HG02571 (cell line): Measurements from ENCODE around the gene CARS2.
"Not testable (repeated sequence)": the region's sequence is repeated elsewhere in the genome, so short reads cannot be mapped to it uniquely, and the experiment has no call there.

Experiments used
- ATAC-seq: cut with Tn5 transposase; IDR thresholded peaks from one replicate; pipeline ENCODE4 v1.9.1; 2021; ENCODE audit warnings: mild to moderate bottlenecking, moderate library complexity; ENCODE audit not compliant: unreplicated experiment

Gene CARS2

DNA sequence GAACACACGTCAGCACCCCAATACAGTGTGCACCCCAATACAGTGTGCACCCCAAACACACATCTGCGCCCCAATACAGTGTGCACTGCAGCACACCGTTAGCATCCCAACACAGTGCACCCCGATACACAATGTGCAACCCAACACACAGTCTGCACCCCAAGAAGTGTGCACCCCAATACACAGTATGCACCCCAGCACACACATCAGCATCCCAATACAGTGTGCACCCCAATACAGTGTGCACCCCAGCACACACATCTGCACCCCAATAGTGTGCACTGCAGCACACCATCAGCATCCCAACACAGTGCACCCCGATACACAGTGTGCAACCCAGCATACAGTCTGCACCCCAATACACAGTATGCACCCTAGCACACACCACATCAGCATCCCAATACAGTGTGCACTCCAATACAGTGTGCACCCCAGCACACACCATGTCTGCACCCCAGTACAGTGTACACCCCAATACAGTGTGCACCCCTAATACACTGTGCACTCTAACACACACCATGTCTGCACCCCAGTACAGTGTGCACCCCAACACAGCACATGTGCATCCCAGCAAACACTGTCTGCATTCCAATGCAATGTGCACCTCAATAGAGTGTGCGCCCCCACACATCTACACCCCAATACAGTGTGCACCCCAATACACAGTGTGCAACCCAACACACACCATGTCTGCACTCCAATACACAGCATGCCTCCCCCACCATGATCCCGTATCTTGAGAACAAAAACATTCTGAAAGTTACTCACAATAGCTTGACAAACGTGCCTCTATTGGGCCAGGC lies 855 bp upstream of the CARS2 start:
- ATAC-seq, result peak; percentile 4

DNA sequence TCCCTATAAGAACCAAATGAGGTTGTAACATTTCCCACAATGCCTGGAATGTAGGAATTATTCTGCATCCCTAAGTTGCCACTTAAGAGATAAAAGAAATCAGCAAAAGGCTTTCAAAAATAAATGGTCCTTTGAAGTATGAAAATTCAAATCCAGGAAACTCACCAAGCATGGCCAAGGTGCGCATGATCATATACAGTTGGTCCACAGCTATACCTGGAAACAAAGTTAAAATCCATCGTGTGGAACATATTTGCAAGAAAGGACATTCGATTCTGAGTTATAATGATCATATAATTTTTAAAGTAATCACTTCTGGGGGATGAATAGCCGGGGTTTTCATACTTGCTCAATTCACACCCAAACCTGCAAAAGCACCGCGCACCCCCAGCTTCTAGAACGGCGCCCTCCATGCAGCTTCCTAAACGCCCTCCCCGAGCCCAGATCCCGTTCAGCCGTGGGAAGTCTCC lies 525 bp downstream of the CARS2 start:
- no peak for ATAC-seq

DNA sequence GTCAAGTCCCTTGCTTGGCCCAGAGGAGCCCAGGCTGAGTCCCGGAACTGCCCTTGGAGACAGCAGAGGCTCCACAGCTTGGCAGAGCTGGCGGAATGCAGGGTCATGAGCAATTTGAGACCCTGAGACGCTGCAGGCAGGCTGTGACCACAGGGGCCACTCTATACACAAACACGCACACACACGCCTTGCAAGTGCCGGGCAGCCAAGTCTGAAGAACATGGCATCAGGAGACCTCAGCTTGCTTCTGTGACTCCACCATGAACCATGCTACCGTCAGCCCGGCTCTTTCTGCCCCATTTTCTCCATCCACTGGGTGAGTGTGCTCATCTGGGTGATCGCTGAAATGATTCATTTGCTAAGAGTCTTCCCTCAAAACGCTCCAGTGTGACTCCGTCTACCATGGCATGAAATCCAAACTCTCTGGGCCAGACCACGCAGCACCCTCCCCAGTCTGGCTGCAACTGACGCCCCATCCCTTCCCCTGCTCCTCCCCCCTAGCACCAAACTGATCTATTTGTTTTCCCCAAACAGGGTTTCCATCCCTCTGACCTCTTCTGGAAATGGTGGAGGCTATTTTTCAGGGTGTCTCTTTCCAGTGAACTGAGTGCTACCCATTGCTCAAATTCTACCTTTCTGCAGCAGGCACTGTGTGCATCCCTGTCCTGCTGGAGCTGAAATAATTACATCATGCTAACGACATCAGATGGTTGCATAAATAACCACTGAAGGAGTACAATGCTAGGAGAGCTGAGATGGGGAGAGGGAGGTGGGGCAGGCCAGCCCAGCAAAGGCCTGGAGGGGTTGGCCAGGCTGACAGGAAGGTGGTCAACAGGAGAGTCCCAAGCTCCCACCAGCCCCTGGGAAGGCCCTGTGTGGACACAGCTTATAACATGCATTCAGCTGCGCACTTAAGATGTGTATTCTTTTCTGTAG lies 3.1 kb downstream of the CARS2 start:
- no peak for ATAC-seq

DNA sequence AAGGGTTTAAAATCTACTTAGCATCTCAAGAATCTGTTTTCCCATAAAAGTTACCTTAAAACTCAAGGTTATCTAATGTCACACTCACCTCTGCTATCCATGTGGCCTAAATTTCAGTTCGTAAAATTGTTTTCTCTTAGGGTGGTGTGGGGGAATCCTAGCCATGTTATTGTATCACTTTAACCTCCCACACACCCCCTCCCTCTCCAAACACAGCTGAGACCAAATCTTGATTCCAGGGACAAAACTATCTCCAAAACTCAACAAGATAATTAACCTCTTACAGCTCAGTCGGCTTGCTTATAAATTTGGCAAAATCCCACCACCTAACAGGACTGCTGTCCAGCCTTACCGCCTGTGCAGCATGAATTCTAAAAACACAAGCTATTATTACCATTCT lies 3.8 kb downstream of the CARS2 start:
- ATAC-seq, result no peak

DNA sequence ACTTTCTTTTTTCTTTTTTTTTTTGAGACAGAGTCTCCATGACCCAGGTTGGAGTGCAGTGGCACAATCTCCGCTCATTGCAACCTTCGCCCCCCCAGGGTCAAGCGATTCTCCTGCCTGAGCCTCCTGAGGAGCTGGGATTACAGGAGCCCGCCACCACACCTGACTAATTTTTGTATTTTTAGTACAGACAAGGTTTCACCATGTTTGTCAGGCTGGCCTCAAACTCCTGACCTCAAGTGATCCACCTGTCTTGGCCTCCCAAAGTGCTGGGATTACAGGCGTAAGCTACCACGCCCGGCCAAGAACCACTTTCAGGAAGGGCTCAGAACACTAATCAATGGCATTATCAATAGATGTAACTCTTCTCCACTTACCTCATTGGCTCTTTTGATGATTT lies 4.9 kb downstream of the CARS2 start:
- ATAC-seq, result not testable (repeated sequence)

DNA sequence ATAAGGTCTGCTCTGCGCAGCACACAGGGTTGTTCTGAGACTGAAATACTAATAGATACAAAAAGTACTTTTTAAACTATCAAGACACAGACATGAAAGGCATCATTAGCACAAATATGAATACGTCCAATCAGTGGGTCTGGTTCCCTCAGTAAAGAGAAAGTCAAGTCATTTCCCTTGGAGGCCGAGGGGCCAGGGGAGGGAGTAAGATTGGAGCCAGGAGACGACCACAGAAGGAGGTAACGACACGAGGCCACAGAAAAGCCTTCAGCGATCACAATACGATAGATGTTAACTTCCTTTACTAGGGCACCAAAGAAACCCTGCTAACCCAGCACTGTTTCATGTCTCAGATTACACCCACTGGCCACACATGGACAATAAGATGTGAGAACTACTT lies 5.3 kb downstream of the CARS2 start:
- ATAC-seq, result no peak

DNA sequence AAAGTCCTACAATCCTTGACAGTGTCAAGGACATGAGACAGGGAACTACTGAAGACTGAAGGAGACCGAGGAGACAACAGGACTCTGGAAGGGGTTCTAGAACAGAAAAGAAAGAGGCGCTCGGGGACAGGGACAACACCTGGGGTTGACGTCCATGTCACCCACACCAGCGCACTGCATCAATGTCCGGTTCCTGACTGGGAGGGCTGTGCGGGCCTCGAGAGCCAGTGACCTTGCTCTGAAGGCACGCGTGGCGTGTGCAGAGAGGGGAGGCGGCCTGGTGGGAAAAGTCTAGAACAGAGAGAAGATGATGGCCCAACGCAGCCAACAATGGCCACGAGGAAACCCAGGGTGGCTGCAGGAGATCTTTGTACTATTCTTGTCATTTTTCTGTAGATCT lies 5.7 kb downstream of the CARS2 start:
- no peak for ATAC-seq

DNA sequence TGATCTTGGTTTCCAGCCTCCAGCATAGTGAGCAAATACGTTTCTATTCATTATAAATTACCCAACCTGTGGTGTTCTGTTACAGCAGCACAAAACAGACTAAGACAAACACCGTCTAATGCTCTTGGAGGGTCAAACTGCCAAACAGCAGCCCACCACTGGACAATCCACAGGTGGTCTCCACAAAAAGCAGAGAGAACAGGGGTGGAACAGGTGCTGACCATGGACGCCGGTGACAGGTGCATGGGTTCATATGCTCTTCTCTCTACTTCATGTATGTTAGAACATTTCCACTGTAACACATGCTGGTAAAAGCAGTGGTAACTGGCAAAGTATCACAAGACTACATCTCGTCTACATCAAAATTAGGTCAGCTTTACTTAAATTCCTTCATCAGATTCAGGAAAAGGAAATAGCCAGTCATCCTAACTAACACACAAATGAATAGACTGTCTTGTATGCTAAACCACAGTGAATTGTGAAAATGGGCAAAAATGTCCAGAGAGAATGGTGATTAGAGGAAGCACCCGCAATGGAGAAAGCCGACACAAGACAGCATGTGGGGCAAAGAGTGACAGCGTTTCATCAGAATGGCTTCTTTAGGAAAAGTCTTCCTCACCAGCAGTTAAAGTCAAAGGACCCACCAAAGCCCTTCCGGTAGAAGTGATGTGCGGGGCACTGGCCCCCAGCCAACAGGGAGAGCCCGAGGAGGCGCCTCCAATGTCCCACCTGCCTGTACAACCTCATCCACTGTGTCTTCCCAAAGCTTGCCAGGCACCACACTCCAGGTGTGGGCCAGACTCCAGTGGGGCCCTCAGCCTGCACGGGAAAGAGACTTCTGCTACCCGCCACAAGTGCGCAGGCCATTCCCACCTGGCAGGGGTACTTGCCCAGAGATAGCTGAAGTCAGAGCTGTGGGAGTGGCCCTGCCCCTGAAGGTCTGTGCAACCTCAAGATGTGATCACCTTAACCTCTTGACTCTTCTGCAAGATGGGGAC lies 6.5 kb downstream of the CARS2 start:
- ATAC-seq, result no peak

DNA sequence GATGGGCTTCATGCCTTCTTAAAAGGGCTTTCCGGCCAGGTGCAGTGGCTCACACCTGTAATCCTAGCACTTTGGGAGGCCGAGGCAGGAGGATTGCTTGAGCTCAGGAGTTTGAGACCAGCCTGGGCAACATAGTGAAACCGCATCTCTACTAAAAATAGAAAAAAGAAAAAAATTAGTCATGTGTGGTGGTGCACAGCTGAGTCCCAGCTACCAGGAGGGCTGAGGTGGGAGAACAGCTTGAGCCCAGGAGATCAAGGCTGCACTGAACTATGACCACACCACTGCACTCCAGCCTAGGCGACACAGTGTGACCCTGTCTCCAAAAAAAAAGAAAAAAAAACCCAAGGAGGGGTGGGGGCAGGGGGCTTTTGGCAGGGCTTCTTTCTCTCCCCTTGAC lies 7.2 kb downstream of the CARS2 start:
- ATAC-seq, result peak; percentile 64

DNA sequence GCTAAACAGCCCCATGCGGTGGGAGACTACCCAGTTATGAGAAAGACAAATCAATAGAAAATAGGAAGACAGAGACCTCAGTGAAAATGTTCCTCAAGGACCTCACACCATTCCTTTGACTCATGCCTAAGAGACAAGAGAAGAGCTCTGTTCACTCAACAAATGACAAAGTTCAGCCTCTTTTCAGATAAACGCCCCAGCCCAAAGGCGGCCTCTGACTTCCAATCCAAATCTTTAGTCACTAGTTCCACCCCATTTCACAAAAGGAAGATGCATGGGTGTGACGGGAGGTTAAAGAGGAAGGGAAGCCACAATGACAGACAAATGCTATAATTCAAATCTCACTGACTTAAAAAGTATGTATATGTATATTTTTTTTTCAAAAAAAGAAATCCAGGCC lies 8.1 kb downstream of the CARS2 start:
- no peak for ATAC-seq

DNA sequence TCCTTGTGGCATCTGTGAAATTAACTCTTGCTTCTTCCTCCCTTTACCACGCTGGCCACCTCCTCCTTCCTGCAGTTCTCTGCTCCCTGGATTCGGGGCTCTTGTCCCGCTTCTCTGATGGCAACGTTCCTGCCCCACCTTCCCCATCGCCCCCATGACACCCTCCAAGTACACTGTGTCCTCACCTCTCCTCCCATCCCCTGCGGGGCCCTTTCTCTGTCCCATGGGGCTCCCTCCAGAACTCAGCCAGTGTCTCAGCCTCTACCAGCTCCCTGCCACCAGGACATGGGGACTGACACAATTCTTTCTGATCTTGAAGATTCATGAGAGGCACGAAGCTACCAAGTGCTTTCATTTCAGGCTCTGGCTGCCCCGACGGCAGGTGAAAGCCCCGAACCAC lies 9.1 kb downstream of the CARS2 start:
- no peak for ATAC-seq

DNA sequence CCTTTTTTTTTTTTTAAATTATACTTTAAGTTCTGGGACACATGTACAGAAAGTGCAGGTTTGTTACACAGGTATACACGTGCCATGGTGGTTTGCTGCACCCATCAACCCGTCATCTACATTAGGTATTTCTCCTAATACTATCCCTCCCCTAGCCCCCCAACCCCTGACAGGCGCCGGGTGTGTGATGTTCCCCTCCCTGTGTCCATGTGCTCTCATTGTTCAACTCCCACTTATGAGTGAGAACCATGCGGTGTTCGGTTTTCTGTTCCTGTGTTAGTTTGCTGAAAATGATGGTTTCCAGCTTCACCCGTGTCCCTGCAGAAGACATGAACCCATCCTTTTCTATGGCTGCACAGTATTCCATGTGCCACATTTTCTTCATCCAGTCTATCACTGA lies 10.1 kb downstream of the CARS2 start:
- ATAC-seq, result not testable (repeated sequence)

DNA sequence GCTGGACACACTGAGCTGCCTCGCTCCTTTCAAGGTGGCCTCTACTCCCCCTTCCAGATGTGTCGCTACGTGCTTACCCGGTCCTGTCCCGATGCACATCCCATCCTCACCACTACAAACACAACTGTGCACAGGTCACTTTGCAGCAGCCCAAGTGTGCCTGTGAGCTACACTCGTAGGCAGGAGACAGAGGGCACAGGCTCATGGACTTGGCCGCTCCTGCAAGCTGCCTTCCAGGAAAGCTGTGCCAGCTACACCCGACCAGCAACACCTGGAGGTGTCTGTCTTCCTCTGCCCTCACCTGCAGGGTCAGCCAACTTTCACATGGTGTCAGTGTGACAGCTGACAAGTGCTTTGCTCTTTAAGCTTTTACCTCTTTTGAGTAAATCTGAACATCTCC lies 15.4 kb downstream of the CARS2 start:
- ATAC-seq, result no peak

DNA sequence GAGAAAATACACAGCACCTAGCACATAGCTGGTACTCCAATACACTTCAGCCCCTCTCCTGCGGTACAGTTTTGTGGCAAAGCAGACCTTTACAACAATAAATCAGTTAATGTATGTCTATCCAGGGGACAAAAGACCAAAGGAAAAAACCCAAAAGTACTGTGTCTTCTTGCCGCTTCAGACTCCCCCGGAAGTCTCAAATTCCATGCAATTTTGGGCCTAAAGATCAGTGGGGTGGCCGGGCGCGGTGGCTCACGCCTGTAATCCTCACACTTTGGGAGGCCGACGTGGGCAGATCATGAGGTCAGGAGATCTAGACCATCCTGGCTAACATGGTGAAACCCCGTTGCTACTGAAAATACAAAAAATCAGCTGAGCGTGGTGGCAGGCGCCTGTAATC lies 16.2 kb downstream of the CARS2 start:
- no peak for ATAC-seq

DNA sequence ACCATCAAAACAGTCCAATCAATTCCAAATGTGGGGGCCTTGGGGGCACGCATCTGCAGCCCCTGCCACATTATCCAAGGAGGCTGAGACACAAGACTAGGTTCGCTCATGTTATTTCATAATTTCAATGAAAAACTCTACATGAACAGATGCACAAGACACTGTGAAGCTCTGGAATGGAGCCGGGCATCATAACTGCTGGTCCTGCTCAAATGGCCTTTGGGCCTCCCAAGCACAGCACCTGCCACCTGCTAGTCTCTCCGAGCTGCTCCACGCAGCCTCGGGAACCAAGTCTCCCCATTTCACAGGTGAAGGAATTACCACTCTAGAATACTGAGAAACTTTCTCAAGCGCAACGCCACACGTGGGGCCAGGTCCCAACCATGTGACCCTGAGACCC lies 16.9 kb downstream of the CARS2 start:
- no peak for ATAC-seq

DNA sequence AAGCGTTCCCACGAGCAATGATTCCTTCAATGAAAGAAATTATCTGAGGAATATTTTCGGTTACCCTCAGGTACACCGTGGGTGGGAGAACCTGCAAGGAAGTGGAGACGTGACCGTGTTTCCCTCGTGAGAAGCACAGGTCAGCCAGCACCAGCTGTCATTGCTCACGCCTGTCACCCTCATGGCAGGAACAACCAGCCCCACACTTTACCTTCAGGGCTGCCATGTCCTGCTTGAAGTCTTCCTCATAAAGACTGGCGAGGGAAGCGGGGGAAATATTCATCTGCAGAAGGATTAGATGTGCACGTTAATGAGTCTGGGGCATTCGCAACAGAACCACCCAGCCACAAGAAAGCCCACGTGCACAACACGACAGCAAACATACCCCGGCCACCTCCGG lies 18.2 kb downstream of the CARS2 start:
- no peak for ATAC-seq

DNA sequence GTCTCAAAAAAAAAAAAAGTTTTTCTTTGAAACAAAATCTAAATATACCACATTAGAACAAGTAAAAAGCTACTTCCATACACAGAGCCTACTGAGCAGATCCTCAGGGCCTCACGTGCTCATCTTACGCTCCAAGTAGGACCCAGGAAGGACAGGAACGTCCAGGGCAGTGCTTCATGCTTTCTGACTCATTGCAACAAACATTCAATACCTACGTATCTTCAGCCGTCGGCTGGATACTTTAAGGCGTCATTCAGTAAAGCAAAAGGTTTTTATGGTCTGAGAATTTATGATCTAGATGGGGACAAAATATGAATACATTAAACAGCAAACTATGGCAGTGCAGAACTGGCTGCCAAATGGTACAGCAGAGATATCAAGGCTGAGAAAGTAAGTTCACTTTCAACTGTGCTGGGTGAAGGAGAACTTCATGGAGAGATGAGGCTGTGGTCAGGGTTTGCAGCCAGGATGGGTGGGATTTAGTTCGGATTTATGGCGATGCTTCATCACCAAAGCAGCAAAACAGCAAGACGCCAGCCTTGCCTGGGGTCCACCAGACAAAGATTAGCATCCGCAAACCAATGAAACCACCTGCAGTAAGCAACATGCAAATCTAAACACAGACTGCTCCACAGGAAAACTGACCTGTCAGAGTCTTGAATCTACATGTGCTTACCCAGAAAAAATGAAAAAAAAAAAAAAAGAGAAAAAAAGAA lies 20.5 kb downstream of the CARS2 start:
- ATAC-seq, result no peak

DNA sequence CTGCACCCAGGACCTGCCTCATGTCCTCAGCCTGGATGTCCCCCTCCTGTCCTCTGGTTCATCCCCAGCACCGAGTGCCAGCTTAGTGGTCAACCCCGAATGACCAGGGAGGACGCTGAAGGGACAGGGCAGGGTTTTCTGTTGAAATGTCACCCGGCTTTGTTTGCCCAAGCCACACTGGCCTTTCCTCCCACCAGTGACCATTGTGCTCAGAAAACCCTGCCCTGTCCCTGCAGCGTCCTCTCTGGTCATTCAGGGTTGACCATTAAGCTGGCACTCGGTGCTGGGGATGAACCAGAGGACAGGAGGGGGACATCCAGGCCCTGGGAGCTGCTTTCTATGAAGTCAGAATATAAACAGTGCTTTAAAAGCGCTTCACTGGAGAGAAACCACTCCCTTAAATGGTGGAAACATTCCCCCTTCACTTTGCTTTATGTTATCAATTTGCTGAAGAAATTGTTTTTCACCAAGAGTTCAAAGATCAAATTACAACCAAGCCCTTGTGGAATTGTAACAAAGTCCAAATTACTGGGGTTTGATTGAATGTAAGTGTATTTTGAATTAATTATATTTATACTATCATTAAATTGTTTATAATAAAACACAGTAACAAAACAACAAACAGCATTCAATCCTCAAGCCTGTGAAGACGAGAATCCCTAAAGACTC lies 21.4 kb downstream of the CARS2 start:
- no peak for ATAC-seq

DNA sequence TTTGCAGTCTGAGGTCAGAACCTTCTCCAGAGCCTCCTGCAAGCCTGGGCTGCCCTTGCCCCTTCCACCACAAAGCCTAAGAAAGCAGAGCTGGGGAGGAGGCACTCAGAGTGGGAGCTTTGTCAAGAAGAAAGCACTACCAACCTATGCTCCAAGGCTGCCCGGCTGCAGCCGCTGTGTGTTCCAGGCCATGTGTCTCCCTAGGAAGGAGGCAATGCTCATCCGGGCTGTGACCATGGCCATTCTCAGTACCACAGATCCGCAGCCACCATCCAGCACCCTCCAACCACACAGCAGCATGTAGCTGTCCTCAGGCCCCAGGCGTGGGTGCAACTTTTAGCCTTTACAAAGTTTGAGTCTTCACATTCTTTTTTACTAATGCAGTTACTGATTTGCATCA lies 22.0 kb downstream of the CARS2 start:
- no peak for ATAC-seq
